Measurements from ENCODE around the gene SOD2. TPM values are rescaled to one million over a fixed set of nuclear protein-coding genes. Genes with fewer than 3 reads are reported as not detected.

The SOD2 gene
- total and polyA plus RNA-seq, 2 of the 13 experiments (the other 11 are each of a cell fraction or from before 2014, with no cell fraction given), result 304 to 309 TPM

DNA sequence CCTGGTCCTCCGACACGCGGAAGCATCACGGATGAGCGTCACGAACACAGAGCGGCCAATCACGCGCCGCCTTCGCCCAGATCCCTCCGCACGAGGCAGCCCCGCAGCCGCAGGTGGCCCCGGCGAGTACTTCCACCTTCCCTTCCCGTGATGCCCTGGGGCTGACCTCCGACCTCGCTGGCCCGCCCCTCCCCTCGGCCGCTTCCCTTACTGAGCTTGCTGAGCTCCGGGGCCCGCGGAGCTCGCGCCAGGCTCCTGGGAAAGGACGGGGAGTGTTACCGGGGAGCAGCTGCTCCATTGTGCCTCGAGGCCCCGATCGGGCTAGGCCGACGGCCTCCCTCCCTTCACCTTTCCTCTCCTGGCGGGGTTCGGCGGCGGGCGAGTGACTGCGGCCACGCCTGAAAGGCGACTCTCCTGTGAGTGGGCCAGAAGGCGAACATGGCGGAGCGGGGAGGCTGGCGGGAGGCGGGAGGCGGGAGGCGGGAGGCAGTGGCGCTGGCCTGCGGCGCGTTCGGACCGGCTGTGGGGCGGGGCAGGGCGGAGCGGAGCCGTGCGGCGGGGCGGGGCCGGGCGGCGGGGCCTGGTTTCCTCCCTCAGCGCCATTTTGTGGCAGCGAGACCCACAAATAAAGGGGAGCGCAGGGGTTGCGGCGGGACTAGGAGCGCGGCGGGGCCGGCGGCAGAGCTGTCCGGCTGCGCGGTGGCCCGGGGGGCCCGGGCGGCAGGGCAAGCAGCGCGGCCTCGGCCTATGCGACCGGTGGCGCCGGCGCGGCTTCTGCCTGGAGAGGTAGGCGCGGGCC, 34.1 kb upstream of the SOD2 start, which contains the start of gene WTAP (continued):
- TF ChIP-seq NAIF1 (CRISPR knock-in tag; IDR thresholded peaks at IDR 0.05; ENCODE audit: borderline replicate concordance) (peak; percentile 95), ZNF143 (CRISPR knock-in tag; IDR thresholded peaks at IDR 0.05) (peak; percentile 96), SOX6 (IDR thresholded peaks at IDR 0.05) (no peak), SOX6 (CRISPR knock-in tag; IDR thresholded peaks at IDR 0.05) (peak; percentile 95), ZNF20 (CRISPR knock-in tag; IDR thresholded peaks at IDR 0.05) (peak; percentile 88; the same call in 1 of the 2 replicates), HMG20B (CRISPR knock-in tag; conservative IDR thresholded peaks at IDR 0.05) (peak; percentile 82; the same call in 1 of the 2 replicates), CHD2 (IDR thresholded peaks at IDR 0.05; ENCODE audit: low read depth, low read length) (peak; percentile 91), MED1 (CRISPR knock-in tag; IDR thresholded peaks at IDR 0.05) (peak; percentile 95), MTF1 (CRISPR knock-in tag; IDR thresholded peaks at IDR 0.05) (peak; percentile 95), SMYD3 (CRISPR knock-in tag; IDR thresholded peaks at IDR 0.05) (peak; percentile 87; the same call in 1 of the 2 replicates), TARDBP (CRISPR knock-in tag; IDR thresholded peaks at IDR 0.05) (peak; percentile 97), NFE2L2 (IDR thresholded peaks at IDR 0.05; ENCODE audit: low read length) (no peak), TGIF2 (CRISPR knock-in tag; IDR thresholded peaks at IDR 0.05) (peak; percentile 93), REXO4 (CRISPR knock-in tag; IDR thresholded peaks at IDR 0.05; ENCODE audit: borderline replicate concordance) (0 out of 2 replicates have a peak, but pooled peaks have one; percentile 82), ZNF614 (CRISPR knock-in tag; IDR thresholded peaks at IDR 0.05; ENCODE audit: borderline replicate concordance) (peak; percentile 95), SIN3B (IDR thresholded peaks at IDR 0.05; ENCODE audit: low read length) (peak; percentile 30; the same call in 1 of the 2 replicates), HCFC1 (IDR thresholded peaks at IDR 0.05; ENCODE audit: low read depth, low read length) (peak; percentile 52), ZFP36L2 (CRISPR knock-in tag; IDR thresholded peaks at IDR 0.05) (peak; percentile 67; the same call in 1 of the 2 replicates), ZNF562 (CRISPR knock-in tag; IDR thresholded peaks at IDR 0.05; ENCODE audit: borderline replicate concordance) (peak; percentile 63; the same call in 1 of the 2 replicates), SIX1 (CRISPR knock-in tag; IDR thresholded peaks at IDR 0.05; ENCODE audit: borderline replicate concordance) (peak; percentile 33; the same call in 1 of the 2 replicates), SKI (IDR thresholded peaks at IDR 0.05; ENCODE audit: partially characterized antibody) (peak; percentile 71)
- TF ChIP-seq, protein P1, sequence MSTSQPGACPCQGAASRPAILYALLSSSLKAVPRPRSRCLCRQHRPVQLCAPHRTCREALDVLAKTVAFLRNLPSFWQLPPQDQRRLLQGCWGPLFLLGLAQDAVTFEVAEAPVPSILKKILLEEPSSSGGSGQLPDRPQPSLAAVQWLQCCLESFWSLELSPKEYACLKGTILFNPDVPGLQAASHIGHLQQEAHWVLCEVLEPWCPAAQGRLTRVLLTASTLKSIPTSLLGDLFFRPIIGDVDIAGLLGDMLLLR (CRISPR knock-in tag; IDR thresholded peaks at IDR 0.05), result peak; percentile 98
- TF ChIP-seq, protein P2, sequence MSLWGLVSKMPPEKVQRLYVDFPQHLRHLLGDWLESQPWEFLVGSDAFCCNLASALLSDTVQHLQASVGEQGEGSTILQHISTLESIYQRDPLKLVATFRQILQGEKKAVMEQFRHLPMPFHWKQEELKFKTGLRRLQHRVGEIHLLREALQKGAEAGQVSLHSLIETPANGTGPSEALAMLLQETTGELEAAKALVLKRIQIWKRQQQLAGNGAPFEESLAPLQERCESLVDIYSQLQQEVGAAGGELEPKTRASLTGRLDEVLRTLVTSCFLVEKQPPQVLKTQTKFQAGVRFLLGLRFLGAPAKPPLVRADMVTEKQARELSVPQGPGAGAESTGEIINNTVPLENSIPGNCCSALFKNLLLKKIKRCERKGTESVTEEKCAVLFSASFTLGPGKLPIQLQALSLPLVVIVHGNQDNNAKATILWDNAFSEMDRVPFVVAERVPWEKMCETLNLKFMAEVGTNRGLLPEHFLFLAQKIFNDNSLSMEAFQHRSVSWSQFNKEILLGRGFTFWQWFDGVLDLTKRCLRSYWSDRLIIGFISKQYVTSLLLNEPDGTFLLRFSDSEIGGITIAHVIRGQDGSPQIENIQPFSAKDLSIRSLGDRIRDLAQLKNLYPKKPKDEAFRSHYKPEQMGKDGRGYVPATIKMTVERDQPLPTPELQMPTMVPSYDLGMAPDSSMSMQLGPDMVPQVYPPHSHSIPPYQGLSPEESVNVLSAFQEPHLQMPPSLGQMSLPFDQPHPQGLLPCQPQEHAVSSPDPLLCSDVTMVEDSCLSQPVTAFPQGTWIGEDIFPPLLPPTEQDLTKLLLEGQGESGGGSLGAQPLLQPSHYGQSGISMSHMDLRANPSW (CRISPR knock-in tag; IDR thresholded peaks at IDR 0.05; ENCODE audit: borderline replicate concordance), result peak; percentile 97
- TF ChIP-seq, protein P3, sequence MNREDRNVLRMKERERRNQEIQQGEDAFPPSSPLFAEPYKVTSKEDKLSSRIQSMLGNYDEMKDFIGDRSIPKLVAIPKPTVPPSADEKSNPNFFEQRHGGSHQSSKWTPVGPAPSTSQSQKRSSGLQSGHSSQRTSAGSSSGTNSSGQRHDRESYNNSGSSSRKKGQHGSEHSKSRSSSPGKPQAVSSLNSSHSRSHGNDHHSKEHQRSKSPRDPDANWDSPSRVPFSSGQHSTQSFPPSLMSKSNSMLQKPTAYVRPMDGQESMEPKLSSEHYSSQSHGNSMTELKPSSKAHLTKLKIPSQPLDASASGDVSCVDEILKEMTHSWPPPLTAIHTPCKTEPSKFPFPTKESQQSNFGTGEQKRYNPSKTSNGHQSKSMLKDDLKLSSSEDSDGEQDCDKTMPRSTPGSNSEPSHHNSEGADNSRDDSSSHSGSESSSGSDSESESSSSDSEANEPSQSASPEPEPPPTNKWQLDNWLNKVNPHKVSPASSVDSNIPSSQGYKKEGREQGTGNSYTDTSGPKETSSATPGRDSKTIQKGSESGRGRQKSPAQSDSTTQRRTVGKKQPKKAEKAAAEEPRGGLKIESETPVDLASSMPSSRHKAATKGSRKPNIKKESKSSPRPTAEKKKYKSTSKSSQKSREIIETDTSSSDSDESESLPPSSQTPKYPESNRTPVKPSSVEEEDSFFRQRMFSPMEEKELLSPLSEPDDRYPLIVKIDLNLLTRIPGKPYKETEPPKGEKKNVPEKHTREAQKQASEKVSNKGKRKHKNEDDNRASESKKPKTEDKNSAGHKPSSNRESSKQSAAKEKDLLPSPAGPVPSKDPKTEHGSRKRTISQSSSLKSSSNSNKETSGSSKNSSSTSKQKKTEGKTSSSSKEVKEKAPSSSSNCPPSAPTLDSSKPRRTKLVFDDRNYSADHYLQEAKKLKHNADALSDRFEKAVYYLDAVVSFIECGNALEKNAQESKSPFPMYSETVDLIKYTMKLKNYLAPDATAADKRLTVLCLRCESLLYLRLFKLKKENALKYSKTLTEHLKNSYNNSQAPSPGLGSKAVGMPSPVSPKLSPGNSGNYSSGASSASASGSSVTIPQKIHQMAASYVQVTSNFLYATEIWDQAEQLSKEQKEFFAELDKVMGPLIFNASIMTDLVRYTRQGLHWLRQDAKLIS (CRISPR knock-in tag; IDR thresholded peaks at IDR 0.05), result peak; percentile 90
- TF ChIP-seq, protein P4, sequence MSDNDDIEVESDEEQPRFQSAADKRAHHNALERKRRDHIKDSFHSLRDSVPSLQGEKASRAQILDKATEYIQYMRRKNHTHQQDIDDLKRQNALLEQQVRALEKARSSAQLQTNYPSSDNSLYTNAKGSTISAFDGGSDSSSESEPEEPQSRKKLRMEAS (IDR thresholded peaks at IDR 0.05), result peak; percentile 99
